NCI-H226 (cell line): ENCODE results near the gene ABITRAM.
A peak's percentile ranks its signal among the peaks of the same experiment; 100 is the strongest.
"Not testable (repeated sequence)": the region's sequence is repeated elsewhere in the genome, so short reads cannot be mapped to it uniquely, and the experiment has no call there.

Experiments used
- DNase-seq: peaks from one replicate; pipeline ENCODE4 v3.0.0-alpha.2; 2015

ABITRAM gene

DNA sequence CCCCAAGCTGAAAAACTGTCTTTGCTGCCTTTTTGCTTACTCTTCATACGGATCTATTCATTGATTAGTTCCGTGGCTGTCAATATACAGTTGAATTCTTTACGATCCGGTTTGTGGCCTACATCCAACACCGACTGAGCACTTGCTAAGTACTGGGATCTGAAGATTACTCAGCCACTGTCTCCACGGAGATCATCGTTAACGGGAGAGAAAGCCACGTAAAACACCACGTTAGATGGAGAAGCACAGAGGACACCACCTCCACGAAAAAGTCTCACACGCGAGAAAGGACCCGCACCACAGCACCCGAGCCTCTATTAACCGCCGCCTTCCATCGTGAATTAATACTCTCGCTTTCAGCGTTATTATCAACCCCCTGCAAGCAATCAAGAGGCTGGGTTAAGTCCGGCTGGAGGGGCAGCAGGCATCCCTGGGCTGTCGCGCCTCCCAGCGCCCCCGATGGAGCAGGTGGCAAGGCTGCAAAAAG, 926 bp upstream of the ABITRAM start:
- DNase-seq: no peak

DNA sequence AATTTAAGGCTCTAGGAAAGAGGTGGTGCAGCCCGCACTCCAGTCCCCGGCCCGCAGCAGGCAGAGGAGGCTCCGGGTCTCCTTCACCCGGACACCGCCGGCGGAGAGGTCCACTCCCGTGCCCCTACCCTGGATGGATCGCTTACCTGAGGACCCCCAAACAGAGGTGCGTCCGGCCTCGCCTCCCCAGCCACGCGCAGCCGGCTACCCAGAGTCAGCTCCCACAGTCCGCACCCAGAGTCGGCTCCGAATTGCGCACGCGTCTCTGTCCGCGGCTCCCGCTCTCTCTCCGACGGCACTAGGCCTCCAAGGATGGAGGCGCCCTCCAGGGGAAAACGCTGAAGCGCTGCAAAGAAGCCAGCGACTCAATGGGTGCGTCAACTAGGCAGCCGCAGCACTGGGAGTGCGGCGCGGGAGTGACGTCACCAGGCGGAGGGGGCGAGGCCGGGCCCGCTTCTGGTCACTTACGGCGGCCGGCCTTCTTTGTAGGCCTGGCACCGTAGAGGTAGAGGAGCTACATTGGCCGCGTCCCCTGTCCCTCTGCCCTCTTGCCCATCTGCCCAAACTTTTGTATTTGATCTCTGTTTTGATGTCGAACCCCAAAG, 380 bp upstream of the ABITRAM start, which contains the start of gene ELP1:
Gene ELP1 (minus strand): TSS at position 407 of the 605 bp plus-strand sequence. CDS start 2,978 bp downstream, outside the sequence.
- peak; percentile 94 for DNase-seq

- DNase-seq: no peak
These were observed 3.5 kb downstream of the ABITRAM start for GRCh38 chr9:108937561-108938305.

DNA sequence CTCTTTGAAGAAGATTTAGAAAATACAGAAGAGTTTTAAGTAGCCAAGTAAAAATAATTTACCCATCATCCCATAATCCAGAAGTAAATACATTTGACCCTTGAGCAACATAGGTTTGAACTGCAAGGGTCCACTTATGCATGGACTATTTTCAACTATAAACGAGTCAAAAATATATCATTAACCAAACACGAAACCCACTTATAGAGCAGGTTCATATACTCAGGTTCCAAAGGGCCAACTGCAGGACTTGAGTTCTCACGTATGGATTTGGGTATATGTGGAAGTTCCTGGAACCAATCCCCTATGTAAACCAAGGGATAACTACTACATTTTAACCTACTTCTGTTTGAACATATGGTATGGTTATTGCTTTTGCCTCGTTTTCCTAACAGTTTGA, 5.8 kb downstream of the ABITRAM start:
- no peak for DNase-seq

DNA sequence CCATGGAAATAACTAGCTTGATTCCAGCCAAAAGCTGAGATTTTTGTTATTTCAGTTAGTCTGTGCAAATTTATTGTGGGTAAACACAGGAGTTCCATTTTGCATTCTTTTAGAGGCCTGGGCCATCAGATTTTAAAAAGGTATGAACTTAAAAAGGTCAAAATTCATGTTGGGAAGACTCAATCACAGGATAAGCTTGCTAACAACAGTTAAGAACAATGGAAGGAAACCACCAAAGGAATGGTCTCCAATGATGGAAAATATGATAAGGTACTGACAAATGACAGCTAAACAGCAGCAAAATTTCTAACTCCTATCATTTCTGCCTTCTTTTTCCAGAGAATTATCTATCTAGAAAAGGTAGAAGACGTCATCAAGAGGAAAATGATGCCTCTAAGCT, 16.0 kb downstream of the ABITRAM start:
- no peak for DNase-seq

- no peak for DNase-seq
These were observed 17.4 kb downstream of the ABITRAM start for GRCh38 chr9:108951578-108951977.

DNA sequence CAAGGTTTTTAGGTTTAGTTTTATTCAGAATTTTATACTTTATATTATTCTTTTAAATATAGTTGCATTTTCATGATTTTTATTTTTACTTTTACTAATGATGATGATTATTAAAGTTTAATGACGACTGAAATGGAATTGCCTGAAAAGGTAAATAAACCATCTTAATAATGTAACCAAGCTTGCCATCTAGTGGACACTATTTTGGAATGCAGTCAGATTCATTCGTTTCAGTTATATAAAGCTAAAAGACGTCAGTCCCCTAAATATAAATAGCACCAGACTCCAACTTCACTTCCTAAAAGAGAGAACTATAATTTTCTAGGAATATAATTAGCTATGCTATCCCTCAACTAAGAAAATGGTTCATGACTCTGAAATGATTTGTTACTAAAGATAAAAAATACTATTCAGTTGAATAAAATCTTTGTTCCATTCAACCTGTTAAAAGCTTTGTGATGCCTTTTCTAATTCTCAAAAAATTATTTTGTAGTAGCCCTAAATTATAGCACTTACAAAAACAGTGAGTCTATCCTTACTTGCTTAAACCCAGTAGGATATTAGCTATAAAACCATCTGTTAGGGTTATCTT, 19.9 kb downstream of the ABITRAM start:
- no peak for DNase-seq

GRCh38 chr9:108956022-108956630, 21.9 kb downstream of the ABITRAM start:
- DNase-seq: no peak

DNA sequence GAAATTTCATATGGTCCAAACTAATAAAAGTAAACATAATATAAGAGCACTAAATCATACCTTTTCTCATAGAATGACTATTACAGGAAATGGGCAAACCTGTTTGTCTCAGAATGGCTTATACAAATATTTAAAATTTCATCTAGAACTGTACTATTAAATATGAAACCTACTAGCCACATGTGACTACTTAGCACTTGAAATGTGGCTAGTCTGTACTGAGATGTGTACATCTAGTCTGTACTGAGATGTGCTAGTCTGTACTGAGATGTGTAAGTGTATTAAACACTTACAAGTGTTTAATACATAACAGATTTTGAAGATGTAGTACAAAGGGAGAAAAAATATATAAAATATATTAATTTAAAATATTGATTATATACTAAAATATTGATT, 22.4 kb downstream of the ABITRAM start:
- no peak for DNase-seq

GRCh38 chr9:108960331-108960730, 26.1 kb downstream of the ABITRAM start:
- no peak for DNase-seq

DNA sequence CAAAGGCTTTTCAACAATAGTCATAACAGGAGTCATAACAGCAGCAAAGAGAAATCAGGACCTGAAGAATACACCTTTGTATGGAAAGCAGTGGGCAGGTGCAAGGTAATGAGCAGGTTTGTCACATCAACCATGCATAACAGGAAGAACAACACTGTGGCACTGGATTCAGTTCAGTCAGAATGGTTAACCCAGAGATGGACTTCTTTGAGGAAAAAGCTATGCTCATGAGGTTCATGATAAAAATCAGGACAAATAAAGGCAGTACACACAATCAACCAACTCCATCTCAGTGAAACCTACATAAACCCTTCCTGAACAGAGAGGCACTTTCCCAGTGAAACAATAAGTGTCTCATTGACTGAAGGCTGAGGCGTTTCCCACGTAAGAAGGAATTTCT, 27.0 kb downstream of the ABITRAM start:
- no peak for DNase-seq

DNA sequence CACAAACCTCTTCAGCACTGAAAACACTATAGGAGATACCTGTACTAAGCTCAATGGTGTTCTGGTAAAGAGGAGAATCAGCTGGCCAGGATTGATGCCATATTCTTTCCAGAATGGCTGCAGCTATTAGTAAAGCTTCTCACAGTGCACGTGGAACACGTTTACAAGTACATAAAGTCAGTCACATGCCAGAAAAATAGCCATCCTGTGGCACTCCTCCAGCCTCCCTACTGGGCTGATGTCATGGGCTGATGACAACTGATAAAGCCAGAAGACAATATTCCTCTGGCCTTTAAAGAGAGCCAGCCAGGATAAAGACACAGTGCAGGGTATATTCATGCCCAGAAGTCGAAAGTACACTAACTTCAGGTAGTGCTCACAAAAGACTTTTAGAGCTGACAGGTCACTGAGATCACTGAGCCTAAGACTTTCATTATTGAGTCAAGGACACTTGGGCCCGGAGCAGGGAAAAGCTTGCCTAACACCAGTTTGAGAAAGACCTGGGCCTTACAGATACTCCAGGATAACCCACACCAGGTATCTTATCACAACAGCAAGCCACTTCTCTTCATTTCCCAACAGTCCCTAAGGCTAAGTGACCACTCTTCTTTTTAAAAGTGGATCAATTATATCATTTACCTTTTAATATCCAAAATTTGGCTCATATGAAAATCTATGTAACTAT, 29.4 kb downstream of the ABITRAM start:
- DNase-seq: no peak

- no peak for DNase-seq
These were observed 33.7 kb downstream of the ABITRAM start for GRCh38 chr9:108967916-108968315.

DNA sequence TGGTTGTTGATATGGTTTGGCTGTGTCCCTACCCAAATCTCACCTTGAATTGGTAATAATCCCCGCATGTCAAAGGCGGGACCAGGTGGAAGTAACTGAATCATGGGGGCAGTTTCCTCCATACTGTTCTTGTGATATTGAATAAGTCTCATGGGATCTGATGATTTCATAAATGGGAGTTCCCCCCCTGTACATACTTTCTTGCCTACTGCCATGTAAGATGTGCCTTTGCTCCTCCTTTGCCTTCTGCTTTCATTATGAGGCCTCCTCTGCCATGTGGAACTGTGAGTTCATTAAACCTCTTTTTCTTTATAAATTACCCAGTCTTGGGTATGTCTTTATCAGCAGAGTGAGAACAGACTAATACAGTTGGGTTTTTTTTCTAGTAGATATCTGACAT, 37.2 kb downstream of the ABITRAM start:
- not testable (repeated sequence) for DNase-seq

DNA sequence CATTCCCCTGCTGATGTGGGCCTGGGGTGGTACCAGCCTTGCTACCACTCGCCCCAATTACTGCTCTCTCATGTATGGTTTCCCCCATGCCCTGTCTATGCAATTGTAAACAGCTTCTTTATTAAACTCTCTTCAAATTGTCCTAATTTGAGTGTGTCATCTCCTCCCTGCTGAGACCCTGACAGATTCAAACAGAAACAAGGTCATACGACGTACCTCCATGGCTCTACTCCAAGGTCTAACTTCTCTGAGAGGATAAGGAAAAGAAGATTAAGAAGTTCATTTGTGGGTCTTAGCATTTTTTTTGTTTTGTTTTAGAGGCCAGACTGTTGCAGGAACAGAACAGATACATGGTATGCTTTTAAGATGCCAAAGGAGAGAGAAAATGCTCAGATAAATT, 38.0 kb downstream of the ABITRAM start:
- DNase-seq: no peak

DNA sequence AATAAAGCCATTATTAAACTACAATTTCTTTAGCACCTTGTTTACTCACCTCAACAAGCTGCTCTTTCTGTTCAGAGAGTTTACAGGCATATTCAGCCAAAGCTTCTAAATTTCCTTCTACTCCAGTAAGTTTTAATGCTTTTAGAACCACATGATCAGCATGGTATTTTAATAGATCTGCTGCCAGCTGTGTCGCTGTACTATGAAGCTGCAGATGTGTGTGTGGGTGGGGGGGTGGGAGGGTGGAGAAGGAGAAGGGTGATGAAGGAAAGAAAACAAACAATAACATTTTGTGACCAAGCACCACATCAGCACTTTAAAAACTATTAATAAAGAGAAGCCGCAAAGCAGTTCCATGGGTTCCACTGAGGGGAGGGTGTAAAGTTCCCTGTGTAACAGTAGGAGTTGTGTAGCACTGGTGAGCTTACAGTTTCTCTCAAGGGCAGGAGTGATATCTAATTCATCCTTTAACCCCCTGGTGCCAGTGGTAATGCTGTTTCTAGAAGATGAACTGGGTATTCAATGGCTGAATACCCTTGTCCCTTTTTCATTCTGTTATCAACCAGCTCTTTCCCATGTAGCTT, 38.5 kb downstream of the ABITRAM start:
- no peak for DNase-seq

GRCh38 chr9:108973895-108974294, 39.7 kb downstream of the ABITRAM start:
- no peak for DNase-seq

- no peak for DNase-seq
These were observed 44.0 kb downstream of the ABITRAM start for GRCh38 chr9:108978205-108978604.

DNA sequence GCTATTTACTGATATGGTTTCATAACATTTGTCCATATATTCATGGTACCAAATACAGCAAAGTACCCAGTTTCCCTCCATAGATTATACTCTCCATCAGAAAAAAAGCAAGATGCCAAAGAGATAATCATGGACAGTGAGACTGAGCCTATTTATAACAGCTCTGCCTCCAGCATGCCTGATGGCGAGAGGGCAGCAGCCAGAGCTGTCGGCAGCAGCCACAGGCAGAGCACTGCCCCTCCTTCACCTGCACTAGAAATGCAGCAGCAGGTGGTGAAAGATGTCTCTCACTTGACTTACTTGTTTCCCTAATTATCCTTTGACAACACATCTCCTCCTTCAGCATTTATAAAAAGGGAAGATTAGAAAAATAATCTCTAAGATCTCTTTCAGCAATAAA, 46.7 kb downstream of the ABITRAM start:
- no peak for DNase-seq

GRCh38 chr9:108983885-108984284, 49.7 kb downstream of the ABITRAM start:
- DNase-seq: no peak
